CD4-positive, alpha-beta T cell treated with Interleukin-4 for 1 hour (primary cell): ENCODE measurements around the gene TOX4.

Experiments
- DNase-seq, 2 donors: peaks; one replicate each; pipeline ENCODE4 v3.0.0-alpha.2; 2020 to 2022

TOX4 gene

GRCh38 chr14:21503376-21503775 lies 26.4 kb downstream of the TOX4 start:
- DNase-seq: no peak

DNA sequence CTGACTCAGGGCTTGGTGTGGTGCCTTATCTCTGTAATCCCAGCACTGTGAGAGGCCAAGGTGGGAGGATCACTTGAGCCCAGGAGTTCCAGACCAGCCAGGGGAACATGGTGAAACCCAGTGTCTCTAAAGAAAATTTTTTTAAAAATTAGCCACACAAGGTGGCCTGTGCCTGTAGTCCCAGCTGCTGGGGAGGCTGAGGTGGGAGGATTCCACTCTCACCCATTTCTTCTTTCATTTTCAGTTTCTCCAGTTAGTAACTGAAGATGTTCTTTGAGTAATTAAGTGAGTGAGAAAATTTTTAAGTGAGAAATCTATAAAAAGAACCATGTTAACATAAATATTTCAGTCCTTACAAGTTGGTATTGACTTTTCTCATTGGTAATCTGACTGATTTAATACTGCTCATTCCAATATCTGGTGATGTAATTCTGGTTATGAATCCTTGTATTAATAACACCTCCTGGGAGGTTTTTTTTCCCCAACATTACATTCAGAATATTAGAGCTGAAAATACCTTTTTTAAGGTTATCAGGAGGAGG lies 28.1 kb downstream of the TOX4 start:
- peak in 1 of 2 donors; percentile 45 for DNase-seq

DNA sequence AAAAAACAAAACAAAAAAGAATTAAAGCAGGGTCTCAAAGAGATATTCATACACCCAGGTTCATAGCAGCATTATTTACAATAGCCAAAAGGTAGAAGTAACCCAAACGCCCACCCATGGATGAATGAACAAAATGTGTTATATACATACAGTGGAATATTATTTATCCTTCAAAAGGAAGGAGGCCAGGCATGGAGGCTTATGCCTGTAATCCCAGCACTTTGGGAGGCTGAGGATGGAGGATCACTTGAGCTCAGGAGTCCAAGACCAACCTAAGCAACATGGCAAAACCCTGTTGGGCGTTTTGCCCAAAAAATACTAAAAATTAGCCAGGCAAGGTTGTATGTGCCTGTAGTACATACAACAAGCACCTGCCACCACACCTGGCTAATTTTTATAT lies 29.6 kb downstream of the TOX4 start:
- no peak for DNase-seq

DNA sequence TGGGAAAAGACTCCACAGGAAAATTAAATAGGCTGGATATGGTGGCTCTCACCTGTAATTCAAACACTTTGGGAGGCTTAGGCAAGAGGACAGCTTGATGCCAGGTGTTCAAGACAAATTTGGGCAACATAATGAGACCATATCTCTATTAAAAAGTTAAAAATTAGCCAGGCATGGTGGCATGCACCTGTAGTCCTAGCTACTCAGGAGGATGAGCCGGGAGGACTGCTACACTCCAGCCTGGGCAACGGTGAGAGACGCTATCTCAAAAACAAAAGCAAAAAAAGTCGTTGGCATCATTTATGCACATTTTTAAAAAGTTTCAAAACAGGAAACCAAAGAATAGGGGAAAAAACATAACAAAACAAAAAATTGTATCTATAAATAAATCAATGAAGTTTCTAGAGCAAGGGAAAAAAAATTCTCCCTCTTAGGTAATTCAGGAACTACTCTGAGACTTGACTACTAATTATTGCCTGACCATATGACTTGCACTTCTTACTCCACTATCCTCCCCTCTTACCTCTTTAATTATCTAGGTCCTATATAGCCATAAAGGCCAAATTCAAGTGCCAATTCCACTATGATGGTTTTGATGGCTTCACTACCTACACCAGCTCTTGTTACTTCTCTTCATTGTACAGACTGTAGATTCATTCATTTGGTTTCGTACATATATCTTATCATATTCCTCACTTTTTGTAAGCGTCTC lies 32.6 kb downstream of the TOX4 start:
- peak in 1 of 2 donors; percentile 27 for DNase-seq

DNA sequence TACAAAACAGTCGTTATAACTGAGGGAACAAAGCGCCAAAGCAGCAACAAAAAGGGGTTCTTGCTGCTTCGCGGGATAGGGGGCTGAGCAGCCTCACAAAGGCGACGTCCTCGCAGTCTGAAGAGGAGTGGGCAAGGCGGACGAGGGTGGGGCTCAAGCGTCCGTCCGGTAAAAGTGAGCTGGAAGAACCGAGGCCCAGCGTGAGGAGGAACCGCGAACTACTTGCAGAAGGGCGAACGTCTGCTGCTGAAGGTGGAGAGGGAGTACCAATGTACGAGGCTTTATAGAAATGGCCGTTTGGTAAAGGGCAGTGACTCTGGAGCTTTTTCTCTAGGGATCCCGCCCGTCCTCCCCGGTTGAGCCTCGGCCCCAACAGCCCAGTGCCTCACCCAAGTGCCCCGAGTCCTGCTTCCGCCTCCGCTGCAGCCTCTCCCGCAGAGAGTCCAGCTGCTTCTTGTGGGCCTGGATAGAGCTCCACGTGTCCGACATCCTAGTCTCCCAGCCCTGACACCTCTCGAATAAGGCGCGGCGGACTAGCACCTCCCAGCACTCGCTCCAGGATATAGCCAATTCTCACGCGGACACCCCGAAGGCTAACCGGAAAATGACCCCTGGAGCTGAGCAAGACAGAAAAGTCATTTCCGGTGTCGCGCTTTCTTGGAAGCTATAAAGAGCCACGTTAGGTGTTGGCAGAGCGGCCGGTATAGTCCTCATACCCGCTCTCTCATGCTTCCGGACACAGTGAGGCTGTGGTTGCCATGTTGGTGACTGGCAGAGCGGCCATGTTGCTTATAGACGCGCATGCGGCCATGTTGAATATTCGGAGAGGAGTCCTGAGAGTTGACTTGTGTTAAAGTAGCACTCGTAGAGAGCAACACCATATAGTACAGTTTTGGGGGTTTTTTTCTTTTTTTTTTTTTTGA lies 34.0 kb downstream of the TOX4 start, which contains the start of gene METTL3:
Gene METTL3, minus strand, starts transcription at position 606 of the 923 bp plus-strand sequence. Its CDS starts 117 bp downstream, at position 489.
- DNase-seq: peak; percentile 97

- no peak for DNase-seq
Measured at GRCh38 chr14:21514341-21514740, 37.3 kb downstream of the TOX4 start.

- no peak for DNase-seq
Measured at GRCh38 chr14:21518725-21519124, 41.7 kb downstream of the TOX4 start.

DNA sequence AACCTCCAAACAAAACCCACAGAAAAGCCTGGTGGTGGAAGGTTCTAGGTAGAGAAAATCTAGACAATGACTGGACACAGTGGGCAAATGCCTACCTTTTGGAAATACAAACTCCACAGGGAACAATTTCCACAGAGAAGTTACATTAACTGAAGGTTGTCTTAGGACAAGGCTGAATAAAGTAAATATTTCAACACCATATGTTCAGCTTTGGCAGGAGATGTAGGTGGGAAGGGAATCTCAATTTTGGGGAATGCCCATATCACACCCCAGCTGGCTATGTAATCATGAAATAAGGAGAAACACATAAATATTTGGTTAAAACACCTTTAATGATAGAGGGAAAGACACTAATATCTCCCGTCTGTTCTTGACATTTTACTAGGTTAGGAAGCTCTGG lies 43.8 kb downstream of the TOX4 start:
- no peak for DNase-seq

DNA sequence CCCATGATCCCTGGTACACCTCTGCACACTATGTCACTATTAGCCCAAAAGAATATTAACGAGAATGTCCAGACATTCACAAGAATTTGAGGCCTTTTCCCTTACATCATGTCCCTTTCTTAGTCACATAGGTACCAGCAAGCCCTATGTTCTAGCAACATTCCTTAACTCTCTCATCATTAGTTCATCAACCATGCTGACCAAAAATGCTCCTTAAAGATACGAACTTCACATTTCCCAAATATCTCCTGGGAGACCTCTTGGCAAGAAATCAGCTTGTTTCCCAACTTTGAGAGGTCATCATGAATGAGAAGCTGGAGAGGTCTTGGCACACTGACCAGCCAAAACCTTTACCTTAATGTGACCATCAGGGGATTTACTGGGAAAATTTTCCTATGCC lies 44.5 kb downstream of the TOX4 start:
- DNase-seq: no peak

- no peak for DNase-seq
Measured at GRCh38 chr14:21523203-21523602, 46.2 kb downstream of the TOX4 start.

DNA sequence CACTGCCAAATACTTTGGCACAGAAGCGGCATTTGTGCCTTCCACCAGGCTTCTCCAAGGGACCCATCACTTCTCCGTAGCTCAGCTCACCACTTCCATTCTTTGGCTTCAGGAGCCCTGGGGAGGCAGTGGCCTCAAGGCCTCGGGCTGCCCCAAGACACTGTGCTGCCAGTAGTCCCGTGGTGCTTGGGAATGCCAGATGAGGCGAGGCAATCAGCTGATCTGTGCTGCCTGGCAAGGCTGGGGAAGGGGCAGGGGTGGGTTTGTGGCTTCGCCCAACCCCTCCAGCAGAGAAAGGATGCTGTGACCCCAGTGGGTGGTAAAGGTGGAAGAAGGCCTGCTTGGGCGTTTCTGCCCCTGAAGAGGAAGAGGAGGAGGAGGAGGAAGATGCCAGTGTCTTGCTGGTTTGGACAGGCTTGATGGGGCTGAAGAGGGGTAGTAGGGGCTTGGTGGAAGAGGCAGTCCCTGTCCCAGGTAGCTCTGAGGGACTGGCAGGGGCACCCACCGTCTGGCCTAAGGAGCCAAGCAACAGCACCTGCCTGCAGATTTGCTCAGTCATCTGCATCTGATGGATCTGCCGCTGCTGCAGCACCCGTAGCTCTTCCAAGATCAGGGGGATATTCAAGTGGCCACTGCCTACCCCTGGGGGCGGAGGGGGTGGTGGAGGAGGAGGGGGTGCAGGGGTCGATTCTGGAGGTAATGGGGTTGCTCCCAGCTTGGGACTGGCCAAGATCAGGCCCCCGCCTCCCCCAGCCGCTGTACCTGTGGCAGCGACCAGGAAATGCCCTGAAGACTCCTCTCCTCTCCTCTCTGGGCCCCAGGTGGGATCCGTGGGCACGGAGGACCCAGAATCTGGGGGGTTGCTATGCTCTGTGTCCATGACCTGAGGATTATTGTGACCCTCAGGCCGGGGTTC lies 47.8 kb downstream of the TOX4 start:
- DNase-seq: no peak

GRCh38 chr14:21525571-21525961 lies 48.6 kb downstream of the TOX4 start:
- no peak for DNase-seq

- DNase-seq: peak; percentile 57 to 69
Measured at GRCh38 chr14:21525962-21526671, 49.1 kb downstream of the TOX4 start, which contains the start of gene SALL2. Gene SALL2 (minus strand): TSS chr14:21526346. CDS start chr14:21526127, 219 bp downstream.

- DNase-seq: no peak
Measured at GRCh38 chr14:21526672-21527317, 49.8 kb downstream of the TOX4 start.

DNA sequence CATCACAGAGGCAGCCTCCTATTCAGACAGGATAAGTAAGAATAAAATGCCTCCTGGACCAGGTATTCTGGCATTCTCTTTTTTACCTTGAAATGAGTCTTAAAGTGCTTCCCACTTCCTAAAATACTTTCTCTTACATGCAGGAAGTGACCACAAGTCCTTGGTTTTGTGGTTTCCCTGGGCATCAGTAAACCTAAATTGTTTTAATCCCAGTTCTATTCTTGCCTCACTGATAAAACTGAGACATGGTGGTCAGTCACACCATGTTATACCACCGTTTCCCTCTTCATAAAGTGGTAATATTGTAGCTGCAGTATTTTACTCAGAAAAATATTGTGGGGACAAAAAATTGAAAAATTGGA lies 50.3 kb downstream of the TOX4 start:
- no peak for DNase-seq

- no peak for DNase-seq
Measured at GRCh38 chr14:21528381-21529348, 51.7 kb downstream of the TOX4 start.

DNA sequence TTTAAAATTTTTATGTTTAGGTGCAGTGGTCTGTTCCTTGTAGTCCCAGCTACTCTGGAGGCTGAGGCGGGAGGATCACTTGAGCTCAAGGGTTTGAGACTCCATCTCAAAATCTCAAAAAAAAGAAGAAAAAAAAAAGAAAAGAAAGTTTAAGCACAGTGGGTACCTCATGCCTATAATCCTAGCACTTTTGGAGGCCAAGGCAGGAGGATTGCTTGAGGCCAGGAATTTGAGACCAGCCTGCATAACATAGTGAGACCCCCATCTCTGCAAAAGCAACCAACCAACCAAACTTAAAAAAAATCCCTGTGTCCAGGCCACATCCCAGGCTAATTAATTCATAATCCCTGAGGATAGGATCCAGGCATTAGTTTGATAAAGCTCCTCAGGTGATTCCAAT lies 52.5 kb downstream of the TOX4 start:
- no peak for DNase-seq

GRCh38 chr14:21533294-21533693 lies 56.3 kb downstream of the TOX4 start:
- no peak for DNase-seq

- DNase-seq: no peak
Measured at GRCh38 chr14:21534576-21534975, 57.6 kb downstream of the TOX4 start.
